ENCODE measurements around the gene M1AP.

DNA sequence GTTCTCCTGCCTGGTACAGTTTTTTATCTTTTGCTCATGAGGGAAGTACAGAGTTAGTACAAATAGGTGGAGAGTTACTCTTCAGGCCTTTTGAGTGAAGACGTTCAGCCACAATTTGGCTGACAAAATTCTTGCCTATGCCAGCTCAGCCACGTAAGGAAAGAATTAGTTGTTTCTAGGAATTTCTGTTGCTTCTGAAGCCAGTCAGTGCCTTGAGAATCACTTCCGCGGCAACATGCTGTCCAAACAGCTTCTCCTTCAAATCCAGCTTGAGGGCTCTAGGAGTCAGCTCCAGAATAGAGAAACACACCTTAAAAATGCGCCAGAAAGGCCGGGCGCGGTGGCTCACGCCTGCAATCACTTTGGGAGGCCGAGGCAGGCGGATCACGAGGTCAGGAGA, 27.5 kb downstream of the M1AP start:
- TF ChIP-seq EZH2 (IDR thresholded peaks at IDR 0.05; ENCODE audit: insufficient read depth, low read length) (no peak), CTCF (IDR thresholded peaks at IDR 0.05; ENCODE audit: insufficient read depth, low read depth, low read length) (no peak)

Measured in astrocyte (in vitro differentiated cells and primary cell).